HepG2 (cell line): ENCODE results near the gene SDK1. TPM values are rescaled to one million over a fixed set of nuclear protein-coding genes. Genes with fewer than 3 reads are reported as not detected.

Source experiments
- GPBP1L1 ChIP-seq: sonication (generic); formaldehyde crosslinking; IDR thresholded peaks from 2 replicates; pipeline ENCODE4 v1.5.0; 2020; ENCODE audit warnings: mild to moderate bottlenecking, missing genetic modification reagents
- HNF4G ChIP-seq, 2 experiments: sonication (generic) in 1 of 2; formaldehyde crosslinking in 1 of 2; IDR thresholded peaks; 2 replicates each; pipeline versions ENCODE4 v1.4.0 to v1.6.1; 2011 to 2020; ENCODE audit warnings: borderline replicate concordance in 2 of 2, low read depth in 2 of 2, mild to moderate bottlenecking in 2 of 2, low read length in 1 of 2, missing genetic modification reagents in 1 of 2, moderate library complexity in 1 of 2
- HOXA7 ChIP-seq: sonication (generic); formaldehyde crosslinking; IDR thresholded peaks from 2 replicates; pipeline ENCODE4 v1.8.1; 2022; ENCODE audit warnings: mild to moderate bottlenecking, missing genetic modification reagents, moderate library complexity
- MNT ChIP-seq: fragments of 450-650 bp; IDR thresholded peaks from 2 replicates; pipeline ENCODE4 v1.6.1; 2016
- MTA3 ChIP-seq: sonication (generic); formaldehyde crosslinking; IDR thresholded peaks from 2 replicates; pipeline ENCODE4 v1.4.0; 2020; ENCODE audit warnings: missing genetic modification reagents
- PTBP1 ChIP-seq: fragments of 200-400 bp; formaldehyde crosslinking; IDR thresholded peaks from 2 replicates; pipeline ENCODE4 v1.6.1; 2018; ENCODE audit warnings: low read length, low read depth; ENCODE audit not compliant: poor library complexity, severe bottlenecking
- RBAK ChIP-seq: sonication (generic); formaldehyde crosslinking; IDR thresholded peaks from 2 replicates; pipeline ENCODE4 v1.5.1; 2020; ENCODE audit warnings: mild to moderate bottlenecking, missing genetic modification reagents
- RFXAP ChIP-seq: sonication (generic); formaldehyde crosslinking; IDR thresholded peaks from 2 replicates; pipeline ENCODE4 v1.4.0; 2020; ENCODE audit warnings: missing genetic modification reagents, borderline replicate concordance
- SIX4 ChIP-seq: sonication (generic); formaldehyde crosslinking; IDR thresholded peaks from 2 replicates; pipeline ENCODE4 v1.4.0; 2020; ENCODE audit warnings: missing genetic modification reagents
- TCF12 ChIP-seq, 2 experiments: fragments of 450-650 bp in 1 of 2; sonication (generic) in 1 of 2; formaldehyde crosslinking in 1 of 2; IDR thresholded peaks; 2 replicates each; pipeline versions ENCODE4 v1.6.1 to v1.8.0; 2017 to 2022; ENCODE audit warnings: antibody characterized with exemption in 1 of 2, mild to moderate bottlenecking in 1 of 2, missing genetic modification reagents in 1 of 2, moderate library complexity in 1 of 2
- ZBTB42 ChIP-seq: sonication (generic); formaldehyde crosslinking; IDR thresholded peaks from 2 replicates; pipeline ENCODE4 v1.5.0; 2020; ENCODE audit warnings: mild to moderate bottlenecking, missing genetic modification reagents
- ZNF616 ChIP-seq: sonication (generic); formaldehyde crosslinking; IDR thresholded peaks from 2 replicates; pipeline ENCODE4 v1.5.0; 2020; ENCODE audit warnings: low read depth, mild to moderate bottlenecking, missing genetic modification reagents
- ZNF746 ChIP-seq: sonication (generic); formaldehyde crosslinking; IDR thresholded peaks from 2 replicates; pipeline ENCODE4 v1.8.0; 2022; ENCODE audit warnings: mild to moderate bottlenecking, missing genetic modification reagents
- ZNF790 ChIP-seq: sonication (generic); formaldehyde crosslinking; IDR thresholded peaks from 2 replicates; pipeline ENCODE4 v1.8.0; 2022; ENCODE audit warnings: missing genetic modification reagents, mild to moderate bottlenecking, borderline replicate concordance
- polyA plus RNA-seq, 8 experiments: library from polyadenylated mRNA; depleted of rRNA in 3 of 8; stranded (reverse) in 7 of 8; unstranded in 1 of 8; fragments of >200 nt; fragmentation: Illumina TruSeq in 4 of 8; extraction: Trizol in 4 of 8; gene quantifications; 2 replicates each; pipeline versions ENCODE4 v1.2.1 to v1.2.3, GENCODE V29; 2011 to 2016; ENCODE audit warnings: low read depth in 4 of 8, missing spikeins in 1 of 8, mixed read lengths in 1 of 8; ENCODE audit not compliant: insufficient read depth in 1 of 8
- total RNA-seq, 5 experiments: library from RNA; depleted of rRNA; stranded (reverse); fragments of >200 nt; fragmentation: Illumina TruSeq; extraction: Trizol; gene quantifications; 2 replicates each; pipeline ENCODE4 v1.2.3, GENCODE V29; 2016; ENCODE audit warnings: low read depth in 1 of 5

The SDK1 gene
- total and polyA plus RNA-seq, 2 of the 13 experiments (the other 11 are each of a cell fraction or from before 2014, with no cell fraction given): 0.35 to 2.4 TPM

GRCh38 chr7:3953133-3953532, 652.1 kb downstream of the SDK1 start (continued):
- TF ChIP-seq HNF4G (IDR thresholded peaks at IDR 0.05; ENCODE audit: borderline replicate concordance, low read depth, low read length) (no peak), HNF4G (CRISPR knock-in tag; IDR thresholded peaks at IDR 0.05; ENCODE audit: borderline replicate concordance, low read depth) (no peak), MTA3 (CRISPR knock-in tag) (no peak), MNT (0 out of 2 replicates have a peak, but pooled peaks have one; percentile 2), RBAK (no peak), ZNF790 (CRISPR knock-in tag) (no peak), HOXA7 (CRISPR knock-in tag) (no peak), ZNF746 (CRISPR knock-in tag) (no peak), GPBP1L1 (CRISPR knock-in tag) (no peak), PTBP1 (no peak), SIX4 (no peak), ZBTB42 (CRISPR knock-in tag) (no peak), ZNF616 (CRISPR knock-in tag) (no peak), RFXAP (no peak), TCF12 (IDR thresholded peaks at IDR 0.05) (no peak), TCF12 (CRISPR knock-in tag; IDR thresholded peaks at IDR 0.05) (no peak)
